Stomach (tissue), 4 donors: ENCODE measurements around the gene KLHL30.

Experiments
- CTCF ChIP-seq, 7 experiments: fragments of 450-650 bp in 4 of 7; fragments of 200-600 bp in 3 of 7; sonication (generic) in 3 of 7; IDR thresholded peaks; one replicate each; pipeline ENCODE4 v1.5.1; 2016 to 2019; ENCODE audit warnings: antibody characterized with exemption in 7 of 7, control low read depth in 2 of 7, mild to moderate bottlenecking in 1 of 7
- EP300 ChIP-seq: sonication (generic); formaldehyde crosslinking; IDR thresholded peaks from one replicate; pipeline ENCODE4 v1.6.1; 2017; ENCODE audit warnings: antibody characterized with exemption
- POLR2A ChIP-seq, 4 donors: fragments of 450-650 bp; IDR thresholded peaks; one replicate each; pipeline ENCODE4 v1.6.1; 2016; ENCODE audit warnings: antibody characterized with exemption in 4 of 4, control low read depth in 2 of 4, mild to moderate bottlenecking in 1 of 4, moderate library complexity in 1 of 4

GRCh38 chr2:238174701-238175100, 36.2 kb downstream of the KLHL30 start:
- TF ChIP-seq CTCF (IDR thresholded peaks at IDR 0.05) (no peak), EP300 (no peak), POLR2A (IDR thresholded peaks at IDR 0.05) (no peak)
